GM12878 (cell line): ENCODE results near the gene CCDC63. TPM values are rescaled to one million over a fixed set of nuclear protein-coding genes. Genes with fewer than 3 reads are reported as not detected.

Experiments
- ATAC-seq: fragments of 200-7000 bp; cut with Tn5 transposase; 3 replicates; pipeline ENCODE4 v1.9.1; 2020; ENCODE audit warnings: mild to moderate bottlenecking, moderate library complexity
- BruUV-seq: library from RNA; stranded (reverse); fragments of 400-500 nt; replicated peaks from 2 replicates; lab custom pipeline; 2021; lab: Mats Ljungman, UMichigan
- CTCF ChIA-PET: fragments of 300-600 bp; sonication (Branson Sonifier 250); formaldehyde crosslinking; extraction: SDS; loops from one replicate; lab custom pipeline; 2021; ENCODE audit warnings: inconsistent platforms; lab: Yijun Ruan, JAX
- POLR2A ChIA-PET: fragments of 350-600 bp; formaldehyde crosslinking; extraction: SDS; loops from one replicate; lab custom pipeline; 2021; ENCODE audit warnings: inconsistent platforms; lab: Charles Lee
- RAD21 ChIA-PET: fragments of 300-600 bp; sonication (Branson Sonifier 250); formaldehyde crosslinking; loops from one replicate; lab custom pipeline; 2023; ENCODE audit warnings: antibody characterized with exemption; ENCODE audit not compliant: unreplicated experiment; lab: Charles Lee
- SMC1A ChIA-PET: fragments of 300-600 bp; sonication (Branson Sonifier 250); formaldehyde crosslinking; loops from one replicate; lab custom pipeline; 2023; ENCODE audit not compliant: unreplicated experiment, uncharacterized antibody; lab: Charles Lee
- DNase-seq: peaks from one replicate; pipeline ENCODE4 v3.0.0-alpha.2; 2011; ENCODE audit warnings: low read depth, low spot score
- FAIRE-seq: peaks from 3 replicates; lab custom pipeline; 2011; peaks lifted over from hg19 to GRCh38; lab: Jason Lieb, UNC
- H2AFZ ChIP-seq: 2 replicates; pipeline ENCODE4 v1.6.0; 2011; ENCODE audit warnings: low read depth, low read length, control low read depth; ENCODE audit not compliant: control insufficient read depth
- H3K27ac ChIP-seq: 2 replicates; pipeline ENCODE4 v1.5.1; 2011; ENCODE audit warnings: control low read depth; ENCODE audit not compliant: control insufficient read depth, insufficient read depth
- H3K27me3 ChIP-seq, 2 experiments: replicated peaks in 1 of 2; 2 replicates each; pipeline versions ENCODE4 v1.6.0 to v1.6.1; 2011; ENCODE audit warnings: low read length in 1 of 2; ENCODE audit not compliant: control insufficient read depth in 2 of 2, insufficient read depth in 2 of 2
- H3K36me3 ChIP-seq, 2 experiments: 2 replicates each; pipeline ENCODE4 v1.5.1; 2011; ENCODE audit warnings: low read length in 1 of 2; ENCODE audit not compliant: control insufficient read depth in 2 of 2, insufficient read depth in 2 of 2
- H3K4me1 ChIP-seq: 2 replicates; pipeline ENCODE4 v1.6.1; 2011; ENCODE audit warnings: mild to moderate bottlenecking, low read length, moderate library complexity, mixed read lengths; ENCODE audit not compliant: control insufficient read depth, insufficient read depth
- H3K4me2 ChIP-seq: 2 replicates; pipeline ENCODE4 v1.6.0; 2011; ENCODE audit warnings: control low read depth; ENCODE audit not compliant: control insufficient read depth, insufficient read depth
- H3K4me3 ChIP-seq: fragments of 200-600 bp; sonication (generic); 2 replicates; pipeline ENCODE4 v1.5.1; 2016
- H3K79me2 ChIP-seq: 2 replicates; pipeline ENCODE4 v1.6.0; 2011; ENCODE audit warnings: low read length; ENCODE audit not compliant: control insufficient read depth, insufficient read depth
- H3K9ac ChIP-seq: 2 replicates; pipeline ENCODE4 v1.8.0; 2011; ENCODE audit warnings: low read length, control low read depth, mixed read lengths; ENCODE audit not compliant: control insufficient read depth, insufficient read depth
- H3K9me3 ChIP-seq: replicated peaks from 3 replicates; pipeline ENCODE4 v1.5.1; 2011; ENCODE audit warnings: mild to moderate bottlenecking, low read length; ENCODE audit not compliant: control insufficient read depth, insufficient read depth
- H4K20me1 ChIP-seq: 2 replicates; pipeline ENCODE4 v1.6.0; 2011; ENCODE audit not compliant: control insufficient read depth, insufficient read depth
- BACH1 ChIP-seq: fragments of 450-650 bp; IDR thresholded peaks from 2 replicates; pipeline ENCODE4 v1.6.1; 2017; ENCODE audit warnings: mild to moderate bottlenecking, borderline replicate concordance
- CHD2 ChIP-seq: IDR thresholded peaks from 2 replicates; pipeline ENCODE4 v1.6.1; 2011; ENCODE audit warnings: low read depth, low read length, improper control_type of control experiment, borderline replicate concordance
- EZH2 ChIP-seq: IDR thresholded peaks from 2 replicates; pipeline ENCODE4 v1.6.1; 2012; ENCODE audit warnings: low read depth, mild to moderate bottlenecking, control low read depth, inconsistent platforms, low read length, borderline replicate concordance; ENCODE audit not compliant: control insufficient read depth
- FOXK2 ChIP-seq: fragments of 450-650 bp; IDR thresholded peaks from 2 replicates; pipeline ENCODE4 v1.6.1; 2017; ENCODE audit warnings: mild to moderate bottlenecking, moderate library complexity
- GABPA ChIP-seq: IDR thresholded peaks from 2 replicates; pipeline ENCODE4 v1.6.1; 2014; ENCODE audit warnings: antibody characterized with exemption, low read depth, mild to moderate bottlenecking, inconsistent platforms
- HDAC6 ChIP-seq: fragments of 200-600 bp; sonication (generic); IDR thresholded peaks from one replicate; pipeline ENCODE4 v1.8.0; 2017; ENCODE audit warnings: antibody characterized with exemption; ENCODE audit not compliant: unreplicated experiment
- IRF4 ChIP-seq: IDR thresholded peaks from 2 replicates; pipeline ENCODE4 v1.6.1; 2011; ENCODE audit warnings: low read depth, low read length
- JUND ChIP-seq: IDR thresholded peaks from 2 replicates; pipeline ENCODE4 v1.6.1; 2012; ENCODE audit warnings: low read depth, mild to moderate bottlenecking, low read length, improper control_type of control experiment, moderate library complexity
- MEF2B ChIP-seq: fragments of 450-650 bp; IDR thresholded peaks from 2 replicates; pipeline ENCODE4 v1.6.1; 2018; ENCODE audit warnings: mild to moderate bottlenecking, moderate library complexity; ENCODE audit not compliant: partially characterized antibody, poor library complexity, severe bottlenecking
- MTA2 ChIP-seq: fragments of 450-650 bp; IDR thresholded peaks from 2 replicates; pipeline ENCODE4 v1.6.1; 2016; ENCODE audit warnings: low read depth, mild to moderate bottlenecking, moderate library complexity
- NFYA ChIP-seq: IDR thresholded peaks from 2 replicates; pipeline ENCODE4 v1.6.1; 2011; ENCODE audit warnings: low read depth, mild to moderate bottlenecking, low read length, improper control_type of control experiment, borderline replicate concordance
- NR2F1 ChIP-seq: fragments of 450-650 bp; conservative IDR thresholded peaks from 2 replicates; pipeline ENCODE4 v1.6.1; 2017; ENCODE audit warnings: mild to moderate bottlenecking
- RB1 ChIP-seq: fragments of 450-650 bp; formaldehyde crosslinking; IDR thresholded peaks from 2 replicates; pipeline ENCODE4 v1.6.1; 2017; ENCODE audit warnings: mild to moderate bottlenecking, borderline replicate concordance
- SREBF1 ChIP-seq: IDR thresholded peaks from 2 replicates; pipeline ENCODE4 v1.6.1; 2012; ENCODE audit warnings: mild to moderate bottlenecking, low read length
- TCF3 ChIP-seq: IDR thresholded peaks from 2 replicates; pipeline ENCODE4 v1.6.1; 2012; ENCODE audit warnings: low read depth, mild to moderate bottlenecking, low read length, borderline replicate concordance; ENCODE audit not compliant: insufficient read depth
- YBX1 ChIP-seq: fragments of 450-650 bp; IDR thresholded peaks from 2 replicates; pipeline ENCODE4 v1.6.1; 2016; ENCODE audit warnings: antibody characterized with exemption
- ZBTB11 ChIP-seq: fragments of 450-650 bp; formaldehyde crosslinking; IDR thresholded peaks from 2 replicates; pipeline ENCODE4 v1.5.0; 2022; ENCODE audit warnings: mild to moderate bottlenecking, missing genetic modification characterization
- WGBS: methylation state at CpG from one replicate; pipeline ENCODE4 v1.1.6; 2016; ENCODE audit warnings: low lambda C conversion rate; ENCODE audit not compliant: insufficient replicate concordance, insufficient coverage; ENCODE audit errors: missing lambda C conversion rate; 5-methylcytosine and 5-hydroxymethylcytosine counted together
- in situ Hi-C: fragments of 300-500 bp; cut with MboI; formaldehyde crosslinking; loops from 9 replicates; pipeline ENCODE4 v1.14.3; 2018; ENCODE audit warnings: mixed read lengths
- intact Hi-C: fragments of 100-400 bp; cut with micrococcal nuclease; formaldehyde crosslinking; loops from one replicate; pipeline ENCODE4 v1.14.2; 2022; ENCODE audit not compliant: unreplicated experiment
- polyA plus RNA-seq, 11 experiments: library from polyadenylated mRNA; depleted of rRNA in 4 of 11; unstranded in 6 of 11; stranded (reverse) in 5 of 11; fragments of >200 nt; fragmentation: Nextera tagmentation in 4 of 11; fragmentation: Illumina TruSeq in 1 of 11; extraction: Ambion mirVana in 4 of 11; extraction: Trizol in 1 of 11; gene quantifications; 1 replicate in 1 of 11; 2 replicates in 10 of 11; pipeline versions ENCODE4 v1.2.1 to v1.2.3, GENCODE V29; 2011 to 2016; ENCODE audit warnings: inconsistent platforms in 2 of 11, missing spikeins in 2 of 11, low read depth in 1 of 11
- total RNA-seq, 4 experiments: library from RNA; depleted of rRNA in 3 of 4; stranded (reverse); fragments of >200 nt in 3 of 4; fragmentation: Illumina TruSeq in 1 of 4; extraction: Trizol in 1 of 4; gene quantifications; 2 replicates each; pipeline versions ENCODE4 v1.2.1 to v1.2.3, GENCODE V29; 2013 to 2021
- TF ChIP-seq, protein P1 (sequence below): IDR thresholded peaks from 2 replicates; pipeline ENCODE4 v1.6.1; 2012; ENCODE audit warnings: low read depth, low read length, improper control_type of control experiment

CCDC63 gene
- total and polyA plus RNA-seq, 10 of the 15 experiments (the other 5 are each of a cell fraction or from before 2014, with no cell fraction given): not detected

DNA sequence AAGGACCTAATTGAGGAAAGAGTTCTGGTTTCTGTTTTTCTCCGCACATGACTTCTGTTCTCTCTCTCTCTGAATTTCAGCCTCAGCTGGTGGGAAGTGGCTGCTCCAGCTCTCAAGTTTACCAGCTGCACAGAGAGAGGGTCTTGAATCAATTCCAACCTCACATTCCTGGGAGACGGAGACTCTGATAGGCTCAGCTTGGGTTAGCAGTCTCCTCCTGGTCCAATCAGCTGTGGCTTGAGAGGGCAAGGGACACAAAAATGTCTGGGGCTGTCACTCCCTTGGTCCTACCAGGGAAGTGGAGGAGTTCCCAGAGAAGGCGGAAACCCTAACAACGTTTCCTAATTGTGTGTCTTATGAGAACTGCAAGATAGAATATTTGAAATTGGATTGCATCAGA lies 7.0 kb downstream of the CCDC63 start (continued):
- TF ChIP-seq IRF4: no peak
- TF ChIP-seq MTA2: no peak
- TF ChIP-seq MEF2B: no peak
- no peak for TF ChIP-seq FOXK2
- TF ChIP-seq TCF3: no peak
- no peak for TF ChIP-seq ZBTB11 (CRISPR knock-in tag)
- TF ChIP-seq JUND: no peak
- no peak for TF ChIP-seq RB1
- TF ChIP-seq, all 136 proteins: peak for 0

DNA sequence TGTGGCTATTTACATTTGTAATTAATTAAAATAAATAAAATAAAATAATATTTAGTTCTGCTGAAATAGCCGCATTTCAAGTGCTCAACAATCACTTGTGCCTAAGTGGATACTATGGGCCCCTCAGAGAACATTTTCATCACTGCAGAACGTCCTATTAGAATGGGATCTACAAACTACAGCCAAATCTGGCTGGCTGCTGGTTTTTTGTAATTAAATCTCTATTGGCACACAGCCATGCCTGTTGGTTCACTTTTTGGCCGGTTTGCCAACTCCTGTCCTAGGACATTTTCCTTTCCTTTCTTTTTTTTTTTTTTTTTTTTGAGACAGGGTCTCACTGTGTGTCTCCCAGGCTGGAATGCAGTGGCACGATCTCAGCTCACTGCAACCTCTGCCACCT lies 9.8 kb downstream of the CCDC63 start:
- H3K27me3 ChIP-seq: no peaks in the 10 kb centered on the region; a peak in 2 of 4 replicates
- no peaks in the 10 kb centered on the region for H3K79me2 ChIP-seq
- ChIA-PET POLR2A (no interaction called here), CTCF (no interaction called here), SMC1A (no interaction called here), RAD21 (no interaction called here)
- ATAC-seq (no peak), DNase-seq (no peak), FAIRE-seq (no peak)
- in situ Hi-C loops: no loop called here
- no peaks in the 10 kb centered on the region for H3K9me3 ChIP-seq
- no peak overlapping the region for H2AFZ ChIP-seq
- H3K4me3 ChIP-seq: no peak overlapping the region
- no TSS peak for BruUV-seq
- no peaks in the 10 kb centered on the region for H3K4me1 ChIP-seq
- no peaks in the 10 kb centered on the region for H4K20me1 ChIP-seq
- 51% methylated on average over 4 of the region's 4 CpGs for WGBS
- no peak overlapping the region for H3K4me2 ChIP-seq
- no peak overlapping the region for H3K9ac ChIP-seq
- no peaks in the 10 kb centered on the region for H3K36me3 ChIP-seq
- H3K27ac ChIP-seq: no peak overlapping the region
- intact Hi-C loops: no loop called here
- TF ChIP-seq CHD2 (no peak), YBX1 (no peak), EZH2 (no peak), HDAC6 (no peak), BACH1 (no peak), SREBF1 (no peak), NFYA (no peak), GABPA (no peak), NR2F1 (no peak)
- TF ChIP-seq, protein P1, sequence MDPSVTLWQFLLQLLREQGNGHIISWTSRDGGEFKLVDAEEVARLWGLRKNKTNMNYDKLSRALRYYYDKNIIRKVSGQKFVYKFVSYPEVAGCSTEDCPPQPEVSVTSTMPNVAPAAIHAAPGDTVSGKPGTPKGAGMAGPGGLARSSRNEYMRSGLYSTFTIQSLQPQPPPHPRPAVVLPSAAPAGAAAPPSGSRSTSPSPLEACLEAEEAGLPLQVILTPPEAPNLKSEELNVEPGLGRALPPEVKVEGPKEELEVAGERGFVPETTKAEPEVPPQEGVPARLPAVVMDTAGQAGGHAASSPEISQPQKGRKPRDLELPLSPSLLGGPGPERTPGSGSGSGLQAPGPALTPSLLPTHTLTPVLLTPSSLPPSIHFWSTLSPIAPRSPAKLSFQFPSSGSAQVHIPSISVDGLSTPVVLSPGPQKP: no peak
